Cardiac fibroblast (primary cell): ENCODE data around the gene DNM2.

Source experiments
- DNase-seq, 2 donors: peaks; one replicate each; pipeline versions ENCODE4 v3.0.0 to v3.0.0-alpha.2; 2010; ENCODE audit warnings: low read depth in 2 of 2
- H3K4me3 ChIP-seq, 2 donors: replicated peaks in 1 of 2; 1 replicate in 1 of 2; 2 replicates in 1 of 2; pipeline ENCODE4 v1.5.1; 2011; ENCODE audit warnings: low read depth in 2 of 2, low read length in 2 of 2, mild to moderate bottlenecking in 2 of 2, moderate library complexity in 1 of 2
- CTCF ChIP-seq: IDR thresholded peaks from one replicate; pipeline ENCODE4 v1.5.1; 2011; ENCODE audit warnings: low read depth, mild to moderate bottlenecking, low read length, inconsistent platforms

The DNM2 gene

GRCh38 chr19:10766671-10767201, 48.9 kb downstream of the DNM2 start:
- no peak overlapping the region for H3K4me3 ChIP-seq
- no peak for TF ChIP-seq CTCF
- DNase-seq = peak; percentile 30 to 73

GRCh38 chr19:10767726-10768125, 49.8 kb downstream of the DNM2 start:
- TF ChIP-seq CTCF = no peak
- DNase-seq = no peak
- H3K4me3 ChIP-seq = no peak overlapping the region

- H3K4me3 ChIP-seq = no peak overlapping the region
- no peak for TF ChIP-seq CTCF
- DNase-seq = no peak
Observed at GRCh38 chr19:10768369-10768768, 50.5 kb downstream of the DNM2 start.

GRCh38 chr19:10768936-10769335, 51.1 kb downstream of the DNM2 start:
- no peak for TF ChIP-seq CTCF
- DNase-seq = no peak
- no peak overlapping the region for H3K4me3 ChIP-seq

- peak; percentile 42 to 52 for DNase-seq
- peak; percentile 31 for TF ChIP-seq CTCF
- H3K4me3 ChIP-seq = no peak overlapping the region
Observed at GRCh38 chr19:10769533-10770491, 51.9 kb downstream of the DNM2 start.

GRCh38 chr19:10773969-10774368, 56.1 kb downstream of the DNM2 start:
- H3K4me3 ChIP-seq = no peak overlapping the region
- no peak for DNase-seq
- TF ChIP-seq CTCF = no peak
